HG02571 (cell line): ENCODE measurements around the gene DEGS2.

Experiments used
- ATAC-seq: cut with Tn5 transposase; IDR thresholded peaks from one replicate; pipeline ENCODE4 v1.9.1; 2021; ENCODE audit warnings: mild to moderate bottlenecking, moderate library complexity; ENCODE audit not compliant: unreplicated experiment

The DEGS2 gene

DNA sequence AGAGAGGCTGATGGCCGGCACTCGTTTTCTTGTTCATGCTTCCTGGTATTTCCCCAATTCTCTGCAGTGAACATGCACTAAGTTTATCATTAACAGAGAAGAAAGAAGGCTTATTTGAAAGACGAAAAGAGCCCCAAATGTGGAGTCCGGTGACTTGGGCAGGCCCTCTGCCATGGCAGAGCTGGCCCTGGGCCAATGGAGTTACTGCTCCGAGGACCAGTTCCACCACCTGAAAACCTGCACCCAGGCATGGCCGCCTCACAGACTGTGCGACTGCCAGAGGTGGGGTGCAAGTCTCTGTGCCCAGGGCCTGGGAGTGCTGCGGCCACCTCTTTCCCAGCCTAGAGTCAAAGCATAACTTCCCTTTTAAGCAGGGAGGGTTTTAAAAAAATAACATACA, 24.9 kb downstream of the DEGS2 start:
- ATAC-seq = no peak

- no peak for ATAC-seq
Observed at GRCh38 chr14:100132903-100133510, 26.4 kb downstream of the DEGS2 start.

DNA sequence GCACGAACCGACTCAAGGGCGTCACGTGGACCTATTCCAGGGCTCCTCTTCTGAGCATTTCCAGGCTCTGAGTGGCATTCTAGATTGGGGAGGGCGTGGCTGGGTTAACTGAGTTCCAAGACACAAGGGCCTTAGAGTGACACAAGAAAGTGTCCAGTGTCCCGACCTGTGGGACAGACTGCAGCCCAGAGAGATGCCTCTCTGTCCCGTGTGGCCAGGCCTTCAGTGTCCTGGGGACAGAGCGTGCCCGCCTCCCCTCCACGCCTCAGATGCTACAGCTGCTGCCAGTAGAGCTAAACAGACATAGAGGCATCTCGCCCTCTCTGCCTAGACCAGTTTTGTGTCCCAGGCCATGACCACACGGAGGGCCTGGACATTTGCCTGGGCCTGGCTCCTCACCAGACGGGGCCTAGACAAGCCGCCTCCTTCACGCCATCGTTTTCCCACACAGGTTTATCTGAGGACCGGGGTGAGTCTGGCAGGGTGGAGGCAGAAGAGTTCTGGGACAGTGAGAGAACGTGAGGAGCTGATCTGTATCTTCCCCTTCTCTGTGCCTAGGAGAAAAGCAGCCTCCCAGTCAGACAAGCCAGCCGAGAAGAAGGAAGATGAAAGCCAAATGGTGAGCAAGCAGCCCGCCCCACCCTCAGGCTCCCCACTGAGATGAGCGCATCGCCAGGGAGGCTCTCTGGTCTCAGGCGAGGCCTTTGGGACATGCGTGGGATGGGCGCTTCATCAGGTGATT, 27.1 kb downstream of the DEGS2 start:
- no peak for ATAC-seq

DNA sequence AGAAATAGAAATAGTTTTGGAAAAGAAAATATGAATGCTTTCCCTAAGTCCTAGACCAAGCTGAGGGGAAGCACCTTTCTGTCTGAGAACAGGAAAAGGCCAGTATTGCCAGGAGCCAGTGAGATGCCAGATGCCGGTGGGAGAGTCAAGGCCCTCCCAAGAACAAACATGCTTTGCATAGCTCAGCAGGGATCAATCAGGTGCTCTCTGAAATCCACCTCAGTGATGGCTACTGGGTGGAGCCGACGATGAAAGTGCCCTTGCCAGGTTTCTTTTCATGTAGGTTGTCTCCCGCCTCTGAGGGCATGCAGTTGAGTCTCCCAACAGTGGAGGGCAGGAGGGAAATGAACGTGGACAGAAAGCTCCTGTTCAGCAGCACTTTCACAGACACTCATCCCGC, 28.3 kb downstream of the DEGS2 start:
- ATAC-seq = no peak

- no peak for ATAC-seq
Observed at GRCh38 chr14:100130521-100130920, 28.9 kb downstream of the DEGS2 start.

- no peak for ATAC-seq
Observed at GRCh38 chr14:100129161-100129589, 30.3 kb downstream of the DEGS2 start.

DNA sequence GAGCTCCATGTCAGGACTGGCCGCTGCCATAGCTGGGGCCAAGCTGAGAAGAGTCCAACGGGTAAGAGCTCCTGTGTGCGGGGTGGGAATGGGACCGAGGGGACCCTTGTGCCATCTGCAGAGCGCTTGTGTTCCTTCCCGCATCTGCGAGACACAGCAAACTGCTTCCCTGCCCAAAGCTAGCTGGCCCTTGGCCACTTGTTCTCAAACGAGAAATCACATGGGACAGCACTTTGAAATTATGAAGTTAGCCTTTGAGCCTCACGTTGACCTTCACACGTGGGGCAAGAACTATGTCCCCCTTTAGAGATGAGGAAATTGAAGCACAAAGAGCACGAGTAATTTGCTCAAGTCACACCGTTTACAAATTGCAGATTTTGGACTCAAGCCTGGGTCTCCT, 30.8 kb downstream of the DEGS2 start:
- ATAC-seq = no peak

DNA sequence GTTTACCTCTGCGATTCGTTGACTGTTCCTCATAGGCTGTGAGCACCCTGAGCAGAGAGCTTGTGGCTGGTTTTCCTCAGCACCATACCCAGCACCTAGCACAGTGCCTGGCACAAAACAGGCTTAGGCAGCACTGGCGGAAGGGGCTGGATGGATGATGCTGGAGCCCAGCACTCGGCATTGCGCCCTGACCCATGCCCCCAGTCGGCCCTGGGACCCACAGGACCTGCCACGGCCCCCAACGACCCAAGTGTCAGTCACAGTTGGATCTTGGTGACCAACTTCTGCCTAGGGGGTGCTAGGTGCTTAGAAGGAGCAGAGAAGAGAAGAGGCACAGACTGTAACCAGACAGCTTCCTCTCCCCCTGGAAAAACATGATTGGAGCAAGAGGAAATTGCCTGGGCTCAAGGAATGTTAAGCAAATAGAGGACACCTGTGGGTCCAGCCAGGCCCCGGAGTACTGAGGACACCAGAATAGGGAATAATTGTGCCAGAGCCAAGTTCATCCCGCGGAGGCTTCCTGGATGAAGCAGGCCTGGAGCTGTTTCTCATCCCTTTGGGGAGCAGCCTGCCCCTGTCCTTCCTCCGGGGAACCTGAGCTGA, 31.5 kb downstream of the DEGS2 start:
- ATAC-seq = no peak

DNA sequence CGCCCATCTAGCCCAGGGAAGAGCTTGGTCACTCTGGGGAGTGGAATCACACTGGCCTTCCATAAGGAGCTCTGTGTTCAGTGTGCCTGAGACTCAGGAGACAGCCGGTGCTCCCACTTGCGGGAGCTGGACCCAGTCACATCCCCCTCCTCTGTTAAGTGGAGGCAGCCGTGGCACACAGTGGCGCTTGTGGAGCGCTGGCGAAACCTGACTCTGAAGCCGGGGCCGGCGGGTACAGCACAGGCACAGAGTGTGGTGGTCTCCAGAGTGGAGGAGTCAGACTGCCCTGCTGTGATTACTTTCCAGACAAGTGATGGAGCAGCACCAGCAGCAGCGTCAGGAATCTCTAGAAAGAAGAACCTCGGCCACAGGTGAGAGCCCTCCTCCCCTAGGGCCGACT, 33.0 kb downstream of the DEGS2 start:
- ATAC-seq = no peak

DNA sequence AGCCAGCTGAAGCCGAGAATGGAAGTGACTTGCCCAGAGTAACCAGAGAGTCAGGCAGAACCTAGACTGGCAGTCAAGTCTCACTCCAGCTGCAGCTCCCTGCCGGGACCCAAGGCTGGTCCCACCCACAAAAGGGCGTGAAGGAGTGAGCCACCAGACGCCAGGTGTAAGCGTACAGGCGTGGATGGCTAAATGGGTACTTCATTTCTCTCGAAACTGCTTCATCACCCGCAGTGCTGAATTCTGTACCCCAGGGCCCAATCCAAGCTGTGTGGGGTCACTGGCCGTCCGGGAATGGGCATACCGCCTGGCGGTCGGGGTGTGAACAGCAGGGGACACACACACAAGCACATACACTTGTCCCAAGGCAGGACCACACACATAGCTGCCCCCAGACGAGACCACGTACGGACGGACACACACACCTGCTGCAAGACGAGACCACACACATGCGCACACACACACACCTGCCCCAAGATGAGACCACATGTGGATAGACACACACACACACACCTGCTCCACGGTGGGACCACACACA, 34.8 kb downstream of the DEGS2 start:
- ATAC-seq = no peak

DNA sequence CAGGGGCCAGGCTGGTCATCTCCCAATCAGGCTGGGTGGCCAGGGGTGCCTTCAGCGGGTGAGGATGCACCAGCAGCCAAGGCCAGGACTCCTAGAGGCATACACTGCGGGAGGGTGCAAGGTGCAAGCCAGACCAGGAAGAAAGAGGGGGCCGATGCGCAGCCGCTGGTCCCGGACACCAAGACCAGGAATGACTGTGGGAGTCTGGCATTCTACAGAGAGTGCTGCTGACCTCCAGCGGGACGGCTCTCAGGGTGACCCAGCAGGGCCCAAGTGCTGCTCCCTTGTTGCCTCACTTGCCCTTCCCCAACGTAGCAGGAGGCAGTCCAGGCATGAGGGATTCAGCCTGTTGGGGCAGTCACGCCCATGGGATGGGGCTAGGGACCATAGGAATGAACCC, 35.8 kb downstream of the DEGS2 start:
- ATAC-seq = no peak

DNA sequence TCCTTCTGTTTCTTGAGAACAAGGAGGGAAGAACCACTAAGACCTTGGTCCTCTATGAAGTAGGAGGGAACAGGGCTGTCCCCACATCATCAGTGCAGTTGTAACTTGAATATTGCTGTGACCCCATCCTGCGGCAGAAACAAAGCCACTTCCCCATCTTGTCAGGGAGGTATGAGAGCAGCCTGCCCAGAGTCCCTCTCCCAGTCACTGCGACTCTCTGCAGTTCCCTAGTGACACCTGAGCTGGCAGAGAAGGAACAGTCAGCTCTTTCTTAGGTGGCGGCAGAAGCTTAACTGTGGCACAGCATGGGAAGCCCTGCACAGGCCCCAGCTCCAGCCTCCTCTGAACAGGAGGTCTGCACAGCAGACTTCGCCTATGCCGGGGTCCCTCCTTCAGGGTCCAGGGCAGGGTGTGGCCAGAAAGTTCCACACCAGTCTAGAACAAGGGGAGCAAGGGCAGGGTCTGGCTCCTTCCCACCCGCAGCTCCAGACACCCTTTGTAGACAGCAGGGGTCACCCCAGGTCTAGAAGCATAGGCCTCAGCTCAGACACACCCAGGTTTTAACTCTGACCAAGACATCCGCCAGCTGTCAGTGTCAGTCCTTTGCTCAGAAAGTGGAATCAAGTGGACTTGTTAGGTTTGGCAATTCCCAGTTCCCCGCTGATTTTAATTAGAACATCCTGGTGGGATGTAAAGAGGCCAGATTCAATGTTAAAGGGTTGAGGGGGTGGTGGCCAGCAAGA, 36.8 kb downstream of the DEGS2 start:
- no peak for ATAC-seq

DNA sequence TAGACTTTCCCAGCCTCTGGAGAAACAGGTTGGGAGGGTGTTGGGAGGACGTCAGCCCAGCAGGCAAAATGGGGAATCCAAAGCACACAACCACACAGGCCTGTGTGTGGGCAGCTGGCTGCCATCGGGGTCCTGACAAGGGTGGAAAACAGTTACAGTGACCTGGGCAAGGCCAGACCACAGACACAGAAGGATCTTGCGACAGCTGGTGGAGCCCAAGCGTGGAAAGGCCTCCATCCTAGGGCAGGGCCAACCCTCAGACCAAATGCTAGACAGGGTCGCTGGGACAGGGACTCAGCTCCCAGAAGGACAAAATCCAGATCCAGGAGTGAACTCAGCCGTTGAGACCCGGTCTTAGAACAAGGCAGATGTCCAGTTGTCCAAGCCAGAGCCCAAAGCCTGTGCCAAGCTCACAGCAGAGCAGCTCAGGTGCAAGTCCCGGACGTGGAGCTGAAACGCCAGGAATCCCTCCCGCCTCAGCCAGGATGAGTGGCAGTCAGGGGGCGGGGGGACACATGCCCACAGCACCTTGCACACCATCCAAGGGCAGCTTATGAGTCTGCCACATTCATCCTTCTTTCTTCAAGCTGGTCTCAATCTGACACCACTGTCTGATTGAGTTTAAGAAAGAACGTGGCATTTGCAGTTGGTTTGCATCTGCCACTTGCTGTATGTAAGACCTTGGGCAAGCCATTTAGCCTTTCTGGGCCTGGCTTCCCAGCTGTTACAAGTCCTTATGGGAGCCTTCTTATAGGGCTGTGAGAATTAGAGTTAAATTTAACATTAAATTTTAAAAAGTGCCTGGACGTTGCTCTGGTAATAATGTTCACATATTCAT, 37.6 kb downstream of the DEGS2 start:
- ATAC-seq = no peak

GRCh38 chr14:100120522-100121269, 38.7 kb downstream of the DEGS2 start:
- ATAC-seq = no peak

DNA sequence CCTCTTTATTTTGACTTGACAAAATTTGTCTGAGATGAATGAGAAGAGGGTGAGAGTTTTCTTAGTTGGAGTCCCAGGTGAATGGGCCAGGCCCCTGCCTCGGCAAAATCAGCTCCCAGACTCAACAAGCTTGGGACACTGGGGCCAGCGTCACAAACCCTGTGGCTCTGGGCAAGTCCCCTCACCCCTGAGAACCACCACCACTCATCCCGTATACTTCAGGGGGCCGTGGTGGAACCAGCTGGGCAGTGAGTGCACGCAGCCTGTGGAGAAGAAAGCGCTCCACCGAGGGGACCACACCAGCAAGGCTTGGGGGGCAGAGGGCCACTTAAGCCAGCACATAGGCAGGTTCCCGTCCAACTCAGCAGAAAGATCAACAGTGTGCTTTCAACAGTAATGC, 40.2 kb downstream of the DEGS2 start:
- ATAC-seq = no peak

- ATAC-seq = no peak
Observed at GRCh38 chr14:100118396-100119011, 40.9 kb downstream of the DEGS2 start.

GRCh38 chr14:100117633-100118395, 41.6 kb downstream of the DEGS2 start:
- ATAC-seq = no peak

DNA sequence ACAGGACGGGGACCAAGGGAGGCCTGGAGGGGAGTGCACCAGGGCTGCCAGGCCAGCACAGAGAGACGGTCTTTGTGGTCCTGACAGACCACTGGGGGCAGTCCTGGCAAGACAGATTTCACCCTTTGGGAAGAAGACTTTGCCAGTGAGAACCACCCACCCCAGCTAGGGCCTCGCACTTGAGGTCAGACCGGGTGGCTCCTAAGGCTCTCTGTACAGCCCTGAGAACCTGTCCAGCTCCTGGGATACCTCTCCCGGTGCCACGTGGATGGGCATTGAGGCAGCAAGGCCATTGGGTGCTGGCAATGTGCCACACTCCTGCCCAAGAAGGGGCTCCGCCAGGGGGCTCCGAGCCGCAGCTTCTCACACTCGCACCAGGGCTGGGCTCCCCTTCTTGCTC, 42.4 kb downstream of the DEGS2 start:
- no peak for ATAC-seq

DNA sequence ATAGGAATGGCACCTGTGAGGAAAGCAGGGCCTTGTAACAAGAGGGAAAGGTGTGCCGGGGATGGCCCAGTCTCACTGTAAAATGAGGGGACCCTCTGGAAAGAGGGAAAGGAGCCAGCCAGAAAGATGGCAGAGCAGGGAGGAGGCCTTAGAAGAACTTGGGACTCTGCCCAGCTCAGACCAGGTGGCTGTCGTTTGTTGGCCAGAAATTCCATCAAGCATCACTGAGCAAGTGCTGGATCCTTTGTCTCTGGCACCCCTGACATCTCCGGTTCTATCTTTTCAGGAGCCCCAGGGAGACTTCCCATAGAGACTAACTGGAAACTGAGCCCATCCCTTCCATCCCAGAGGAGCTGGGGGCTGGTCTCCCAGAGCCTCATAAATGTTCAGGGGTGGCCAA, 43.3 kb downstream of the DEGS2 start:
- ATAC-seq = no peak
